Measurements from ENCODE around the gene FAF2. TPM values are rescaled to one million over a fixed set of nuclear protein-coding genes. Genes with fewer than 3 reads are reported as not detected.

FAF2 gene
- total RNA-seq, 2 experiments from 2014 or later: 27.5 to 30.1 TPM

DNA sequence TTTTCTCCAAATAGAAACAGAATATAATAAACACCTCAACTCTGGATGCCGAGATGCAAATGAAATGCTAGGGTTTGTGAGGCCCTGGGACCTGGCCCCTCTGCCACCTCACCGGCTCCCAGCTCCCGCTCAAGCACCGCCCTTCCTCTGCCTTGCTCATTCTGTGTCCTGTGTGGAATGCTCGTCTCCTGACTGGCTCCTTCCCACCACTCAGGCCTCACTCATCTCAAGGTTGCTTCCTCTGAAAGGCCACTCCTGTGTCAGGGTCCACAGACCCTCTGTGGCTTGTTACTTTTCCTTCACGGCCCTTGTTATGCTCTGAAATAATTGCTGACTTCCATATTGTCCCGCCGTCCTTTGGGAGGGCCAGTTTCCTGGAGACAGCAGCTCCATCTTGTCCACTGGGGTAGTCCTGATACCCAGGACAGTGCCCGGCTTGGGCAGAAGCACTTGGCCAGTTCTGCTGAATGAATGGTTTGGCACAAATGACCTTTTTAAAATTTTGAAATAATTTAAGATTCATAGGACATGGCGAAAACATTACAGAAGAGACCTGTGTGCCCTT is 73.6 kb downstream of the FAF2 start:
- TF ChIP-seq, protein P1, sequence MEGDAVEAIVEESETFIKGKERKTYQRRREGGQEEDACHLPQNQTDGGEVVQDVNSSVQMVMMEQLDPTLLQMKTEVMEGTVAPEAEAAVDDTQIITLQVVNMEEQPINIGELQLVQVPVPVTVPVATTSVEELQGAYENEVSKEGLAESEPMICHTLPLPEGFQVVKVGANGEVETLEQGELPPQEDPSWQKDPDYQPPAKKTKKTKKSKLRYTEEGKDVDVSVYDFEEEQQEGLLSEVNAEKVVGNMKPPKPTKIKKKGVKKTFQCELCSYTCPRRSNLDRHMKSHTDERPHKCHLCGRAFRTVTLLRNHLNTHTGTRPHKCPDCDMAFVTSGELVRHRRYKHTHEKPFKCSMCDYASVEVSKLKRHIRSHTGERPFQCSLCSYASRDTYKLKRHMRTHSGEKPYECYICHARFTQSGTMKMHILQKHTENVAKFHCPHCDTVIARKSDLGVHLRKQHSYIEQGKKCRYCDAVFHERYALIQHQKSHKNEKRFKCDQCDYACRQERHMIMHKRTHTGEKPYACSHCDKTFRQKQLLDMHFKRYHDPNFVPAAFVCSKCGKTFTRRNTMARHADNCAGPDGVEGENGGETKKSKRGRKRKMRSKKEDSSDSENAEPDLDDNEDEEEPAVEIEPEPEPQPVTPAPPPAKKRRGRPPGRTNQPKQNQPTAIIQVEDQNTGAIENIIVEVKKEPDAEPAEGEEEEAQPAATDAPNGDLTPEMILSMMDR (IDR thresholded peaks at IDR 0.05): no peak
- H3K9me3 ChIP-seq (ENCODE audit: control insufficient read depth in 1 of 2, insufficient read depth in 1 of 2, low read length in 2 of 2): no peaks in the 10 kb centered on the region
- ChIA-PET CTCF (interaction anchor here (0.7 kb wide), 1 partner anchor 105 kb away, joined by 3 read pairs; no protein-coding TSS in a partner anchor), POLR2A (interaction anchor here (1.2 to 1.9 kb wide), 3 partner anchors 9 to 36 kb away, joined by 3 to 6 read pairs (median 3); no protein-coding TSS in a partner anchor)
- no peak for DNase-seq
- intact Hi-C loops (cut with DNase I, micrococcal nuclease): no loop called here
- H3K27ac Mint-ChIP-seq: no peak overlapping the region
- ATAC-seq (ENCODE audit: poor library complexity): no peak
- peaks cover 38% of the 10 kb centered on the region for H3K4me1 Mint-ChIP-seq (ENCODE audit: low read depth)
- peaks cover 4% of the 10 kb centered on the region for H3K4me1 ChIP-seq (ENCODE audit: insufficient read depth, low read length)
- H3K4me3 Mint-ChIP-seq: no peak overlapping the region
- no peak overlapping the region for H3K4me3 ChIP-seq (ENCODE audit: low read length)
- H3K9me3 Mint-ChIP-seq: no peaks in the 10 kb centered on the region
- peaks cover 2% of the 10 kb centered on the region for H3K36me3 ChIP-seq (ENCODE audit: insufficient read depth, low read length)
- no peaks in the 10 kb centered on the region for H3K27me3 Mint-ChIP-seq
- no peaks in the 10 kb centered on the region for H3K27me3 ChIP-seq (ENCODE audit: control insufficient read depth in 1 of 2, insufficient read depth in 2 of 2, low read length in 2 of 2)
- H3K36me3 Mint-ChIP-seq (ENCODE audit: low read depth): peaks cover 10% of the 10 kb centered on the region
- no peak overlapping the region for H3K27ac ChIP-seq (ENCODE audit: low read depth in 1 of 2, low read length in 2 of 2)

DNA sequence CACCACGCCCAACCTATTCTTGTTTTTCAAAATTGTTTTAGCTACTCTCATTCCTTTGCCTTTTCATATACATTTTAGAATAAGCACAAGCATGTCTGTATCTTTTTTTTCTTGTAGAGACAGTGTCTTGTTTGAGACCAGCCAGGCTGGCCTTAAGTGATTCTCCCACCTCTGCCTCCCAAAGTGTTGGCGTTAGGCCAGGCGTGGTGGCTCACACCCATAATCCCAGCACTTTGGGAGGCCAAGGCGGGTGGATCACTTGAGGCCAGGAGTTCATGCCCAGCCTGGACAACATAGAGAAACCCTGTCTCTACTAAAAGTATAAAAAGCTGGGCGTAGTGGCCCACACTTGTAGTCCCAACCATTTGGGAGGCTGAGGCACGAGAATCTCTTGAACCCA is 76.0 kb downstream of the FAF2 start:
- ChIA-PET CTCF (no interaction called here), POLR2A (interaction anchor here (1.4 to 6.9 kb wide), 4 partner anchors 9 to 18 kb away, joined by 4 to 78 read pairs (median 10); partner anchors contain the start of gene RNF44)
- Mint-ChIP-seq H3K4me3 (no peak overlapping the region), H3K9me3 (no peaks in the 10 kb centered on the region), H3K36me3 (ENCODE audit: low read depth) (peaks cover 31% of the 10 kb centered on the region), H3K4me1 (ENCODE audit: low read depth) (peaks cover 41% of the 10 kb centered on the region), H3K27ac (no peak overlapping the region), H3K27me3 (no peaks in the 10 kb centered on the region)
- ATAC-seq (ENCODE audit: poor library complexity) (no peak), DNase-seq (no peak)
- Histone ChIP-seq H3K4me3 (ENCODE audit: low read length) (no peak overlapping the region), H3K9me3 (ENCODE audit: control insufficient read depth in 1 of 2, insufficient read depth in 1 of 2, low read length in 2 of 2) (no peaks in the 10 kb centered on the region), H3K27me3 (ENCODE audit: control insufficient read depth in 1 of 2, insufficient read depth in 2 of 2, low read length in 2 of 2) (no peaks in the 10 kb centered on the region), H3K27ac (ENCODE audit: low read depth in 1 of 2, low read length in 2 of 2) (no peak overlapping the region), H3K36me3 (ENCODE audit: insufficient read depth, low read length) (peaks cover 25% of the 10 kb centered on the region), H3K4me1 (ENCODE audit: insufficient read depth, low read length) (peaks cover 11% of the 10 kb centered on the region)
- intact Hi-C loops (cut with DNase I, micrococcal nuclease): no loop called here
- TF ChIP-seq, protein P1 (IDR thresholded peaks at IDR 0.05): no peak

DNA sequence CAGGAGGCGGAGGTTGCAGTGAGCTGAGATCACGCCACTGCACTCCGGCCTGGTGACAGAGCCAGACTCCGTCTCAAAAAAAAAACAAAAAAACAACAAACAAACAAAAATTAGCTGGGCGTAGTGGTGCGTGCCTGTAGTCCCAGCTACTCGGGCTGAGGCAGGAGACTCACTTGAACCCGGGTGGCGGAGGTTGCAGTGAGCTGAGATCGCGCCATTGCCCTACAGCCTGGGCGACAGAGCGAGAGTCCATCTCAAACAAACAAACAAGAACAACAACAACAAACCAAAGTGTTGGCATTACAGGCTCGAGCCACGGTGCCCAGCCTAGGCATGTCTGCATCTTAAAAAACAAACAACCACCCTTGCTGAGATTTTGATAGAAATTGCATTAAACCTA is 76.8 kb downstream of the FAF2 start:
- peaks cover 19% of the 10 kb centered on the region for H3K4me1 ChIP-seq (ENCODE audit: insufficient read depth, low read length)
- intact Hi-C loops (cut with DNase I, micrococcal nuclease): no loop called here

More for the DNA sequence above, 76.8 kb downstream of the FAF2 start:
- CTCF ChIA-PET: interaction anchor here (2.8 kb wide), 1 partner anchor 109 kb away, joined by 7 read pairs; the partner anchor contains the start of gene CLTB
- Histone ChIP-seq H3K36me3 (ENCODE audit: insufficient read depth, low read length) (peaks cover 32% of the 10 kb centered on the region), H3K27ac (ENCODE audit: low read depth in 1 of 2, low read length in 2 of 2) (no peak overlapping the region), H3K4me3 (ENCODE audit: low read length) (no peak overlapping the region), H3K27me3 (ENCODE audit: control insufficient read depth in 1 of 2, insufficient read depth in 2 of 2, low read length in 2 of 2) (no peaks in the 10 kb centered on the region), H3K9me3 (ENCODE audit: control insufficient read depth in 1 of 2, insufficient read depth in 1 of 2, low read length in 2 of 2) (no peaks in the 10 kb centered on the region)
- H3K27ac Mint-ChIP-seq: peak overlapping the region; percentile 49
- no peak overlapping the region for H3K4me3 Mint-ChIP-seq
- H3K36me3 Mint-ChIP-seq (ENCODE audit: low read depth): peaks cover 40% of the 10 kb centered on the region
- DNase-seq (no peak), ATAC-seq (ENCODE audit: poor library complexity) (no peak)
- H3K9me3 Mint-ChIP-seq: no peaks in the 10 kb centered on the region
- peaks cover 48% of the 10 kb centered on the region for H3K4me1 Mint-ChIP-seq (ENCODE audit: low read depth)
- TF ChIP-seq, protein P1 (IDR thresholded peaks at IDR 0.05): no peak
- POLR2A ChIA-PET: interaction anchor here (1.4 to 6.9 kb wide), 3 partner anchors 9 to 17 kb away, joined by 3 to 78 read pairs (median 6); partner anchors contain the start of gene RNF44
- no peaks in the 10 kb centered on the region for H3K27me3 Mint-ChIP-seq
